ENCODE results near the gene ANKRD55. TPM values are rescaled to one million over a fixed set of nuclear protein-coding genes. Genes with fewer than 3 reads are reported as not detected.
A peak's percentile ranks its signal among the peaks of the same experiment; 100 is the strongest.
"Not testable (repeated sequence)": the region's sequence is repeated elsewhere in the genome, so short reads cannot be mapped to it uniquely, and the experiment has no call there.

The ANKRD55 gene
- total RNA-seq, 4 donors from 2014 or later = 0.17 to 0.37 (median 0.32) TPM; not detected in 1

DNA sequence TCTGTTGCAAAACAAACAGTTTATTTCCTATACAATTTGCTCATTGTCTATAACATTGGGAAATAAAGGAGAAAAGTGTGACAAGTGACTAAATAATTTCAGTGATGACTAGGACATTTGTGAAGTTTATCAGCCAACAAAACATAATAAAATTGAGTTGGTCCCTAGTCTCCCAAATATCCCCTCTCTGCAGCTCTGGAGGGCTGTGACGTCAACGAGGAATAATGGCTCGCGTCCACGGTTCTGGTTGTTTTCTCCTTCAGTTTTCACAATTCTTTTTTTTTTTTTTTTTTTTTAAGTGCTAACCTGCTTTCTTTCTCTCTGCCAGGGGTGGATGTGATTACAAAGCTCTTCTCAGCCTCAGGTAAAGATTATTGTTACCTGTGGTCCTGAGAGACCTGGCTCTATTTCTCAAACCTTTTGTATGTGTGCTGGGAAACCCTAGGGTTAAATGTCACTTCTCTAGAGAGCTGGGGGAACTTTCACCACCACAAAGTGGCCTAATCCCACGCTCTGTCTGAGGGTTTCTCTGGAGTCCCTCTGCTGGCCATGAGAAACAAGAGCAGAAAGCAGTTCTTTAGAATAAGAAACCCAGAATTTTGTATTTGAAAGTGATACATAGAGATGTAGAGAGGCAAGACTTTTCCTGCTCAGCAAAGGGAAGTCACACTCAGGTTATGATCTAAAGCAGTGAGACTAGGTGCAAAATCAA, 36.2 kb upstream of the ANKRD55 start:
- H3K4me3 ChIP-seq (ENCODE audit: low read depth, poor library complexity, severe bottlenecking) = no peak overlapping the region
- WGBS, 2 donors = 47 to 49% methylated on average over 6 of the region's 6 CpGs
- intact Hi-C loops (cut with DNase I; ENCODE audit: low total_unique reads) = no loop called here
- no peak for TF ChIP-seq POLR2A (IDR thresholded peaks at IDR 0.05)
- DNase-seq (ENCODE audit: low spot score in 2 of 2) = no peak

DNA sequence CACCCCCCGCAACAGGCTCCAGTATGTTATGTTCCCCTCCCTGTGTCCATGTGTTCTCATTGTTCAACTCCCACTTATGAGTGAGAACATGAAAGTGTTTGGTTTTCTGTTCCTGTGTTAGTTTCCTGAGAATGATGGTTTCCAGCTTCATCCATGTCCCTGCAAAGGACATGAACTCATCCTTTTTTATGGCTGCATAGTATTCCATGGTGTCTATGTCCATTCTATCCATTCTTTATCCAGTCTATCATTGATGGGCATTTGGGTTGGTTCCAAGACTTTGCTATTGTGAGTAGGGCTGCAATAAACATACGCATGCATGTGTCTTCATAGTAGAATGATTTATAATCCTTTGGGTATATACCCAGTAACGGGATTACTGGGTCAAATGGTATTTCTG, 35.6 kb upstream of the ANKRD55 start:
- DNase-seq (ENCODE audit: low spot score in 2 of 2); intact Hi-C loops (cut with DNase I; ENCODE audit: low total_unique reads); H3K4me3 ChIP-seq (ENCODE audit: low read depth, poor library complexity, severe bottlenecking): not testable (repeated sequence)
- 91 to 92% methylated on average over 3 of the region's 3 CpGs for WGBS, 2 donors

DNA sequence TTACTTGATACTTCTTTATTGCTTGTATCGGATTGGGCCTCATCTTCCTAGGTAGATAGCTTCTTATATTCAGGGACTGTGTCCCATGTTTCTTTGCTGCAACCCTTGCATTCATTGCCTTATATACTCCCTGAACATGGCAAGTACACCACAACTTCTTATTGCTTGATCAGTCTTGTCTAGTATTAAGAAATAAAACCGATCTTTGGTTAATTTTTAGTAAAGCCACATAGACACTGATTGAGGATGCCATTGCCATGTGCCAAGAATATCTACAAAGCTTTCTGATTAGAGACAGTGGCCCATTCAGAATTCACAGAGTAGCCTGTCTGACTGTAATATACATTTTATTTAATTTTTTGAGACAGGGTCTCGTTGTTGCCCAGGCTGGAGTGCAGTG, 34.7 kb upstream of the ANKRD55 start:
- 91 to 94% methylated on average over 3 of the region's 3 CpGs for WGBS, 2 donors
- no peak for DNase-seq (ENCODE audit: low spot score in 2 of 2)
- TF ChIP-seq POLR2A (IDR thresholded peaks at IDR 0.05) = no peak
- TF ChIP-seq, protein P1, sequence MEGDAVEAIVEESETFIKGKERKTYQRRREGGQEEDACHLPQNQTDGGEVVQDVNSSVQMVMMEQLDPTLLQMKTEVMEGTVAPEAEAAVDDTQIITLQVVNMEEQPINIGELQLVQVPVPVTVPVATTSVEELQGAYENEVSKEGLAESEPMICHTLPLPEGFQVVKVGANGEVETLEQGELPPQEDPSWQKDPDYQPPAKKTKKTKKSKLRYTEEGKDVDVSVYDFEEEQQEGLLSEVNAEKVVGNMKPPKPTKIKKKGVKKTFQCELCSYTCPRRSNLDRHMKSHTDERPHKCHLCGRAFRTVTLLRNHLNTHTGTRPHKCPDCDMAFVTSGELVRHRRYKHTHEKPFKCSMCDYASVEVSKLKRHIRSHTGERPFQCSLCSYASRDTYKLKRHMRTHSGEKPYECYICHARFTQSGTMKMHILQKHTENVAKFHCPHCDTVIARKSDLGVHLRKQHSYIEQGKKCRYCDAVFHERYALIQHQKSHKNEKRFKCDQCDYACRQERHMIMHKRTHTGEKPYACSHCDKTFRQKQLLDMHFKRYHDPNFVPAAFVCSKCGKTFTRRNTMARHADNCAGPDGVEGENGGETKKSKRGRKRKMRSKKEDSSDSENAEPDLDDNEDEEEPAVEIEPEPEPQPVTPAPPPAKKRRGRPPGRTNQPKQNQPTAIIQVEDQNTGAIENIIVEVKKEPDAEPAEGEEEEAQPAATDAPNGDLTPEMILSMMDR (IDR thresholded peaks at IDR 0.05) = no peak
- intact Hi-C loops (cut with DNase I; ENCODE audit: low total_unique reads) = no loop called here
- H3K4me3 ChIP-seq (ENCODE audit: low read depth, poor library complexity, severe bottlenecking) = no peak overlapping the region

DNA sequence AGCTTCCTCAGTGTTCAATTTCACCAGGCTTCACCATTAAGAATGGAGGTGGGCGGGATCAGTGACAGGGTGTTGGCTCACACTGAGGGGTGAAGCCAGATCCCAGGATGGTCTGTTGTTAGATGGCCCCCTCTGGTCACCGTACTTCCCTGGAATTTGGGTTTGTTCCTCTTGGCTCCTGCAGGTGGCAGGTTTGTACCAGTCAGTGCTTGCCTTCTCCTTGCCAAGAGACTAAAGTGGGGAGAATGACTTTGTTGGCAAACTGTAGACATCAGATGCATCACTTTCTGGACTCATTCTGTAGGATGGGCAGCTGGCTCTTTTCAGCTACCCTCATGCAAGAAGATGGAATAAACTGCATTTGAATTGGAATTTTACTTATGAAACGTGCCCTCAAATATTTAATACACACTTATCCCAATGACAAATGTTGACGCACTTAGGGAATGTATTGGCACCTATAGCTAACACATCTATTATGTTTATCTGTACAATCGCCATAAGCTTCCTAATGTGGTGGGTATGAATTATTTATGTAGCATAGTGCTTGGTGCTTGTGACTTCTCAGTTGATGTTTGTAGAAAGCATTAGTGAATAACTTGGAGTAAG, 31.4 kb upstream of the ANKRD55 start:
- intact Hi-C loops (cut with DNase I; ENCODE audit: low total_unique reads) = no loop called here
- no peak for DNase-seq (ENCODE audit: low spot score in 2 of 2)
- WGBS, 2 donors = 55 to 60% methylated on average over 5 of the region's 5 CpGs
- H3K4me3 ChIP-seq (ENCODE audit: low read depth, poor library complexity, severe bottlenecking) = no peak overlapping the region
- TF ChIP-seq, protein P1 (IDR thresholded peaks at IDR 0.05) = peak in 1 of 3 donors; percentile 51
- TF ChIP-seq POLR2A (IDR thresholded peaks at IDR 0.05) = no peak

DNA sequence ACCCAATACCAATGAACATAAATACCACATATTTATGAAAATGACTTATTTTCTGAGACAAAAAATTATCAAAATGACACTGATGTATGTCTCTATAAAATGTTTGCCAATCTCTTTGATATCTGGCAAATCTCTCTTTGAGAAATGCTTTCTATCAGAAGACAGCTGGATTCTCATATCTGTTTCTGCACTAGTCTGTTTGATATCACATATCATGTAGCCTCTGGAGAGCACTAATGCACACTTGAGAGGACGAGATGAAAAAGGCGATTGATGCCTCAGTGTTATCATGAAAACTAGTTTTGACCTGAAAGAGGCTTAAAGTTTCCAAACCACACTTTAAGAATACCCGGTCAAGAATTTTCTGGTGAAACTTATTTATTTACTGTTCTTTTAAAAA, 29.1 kb upstream of the ANKRD55 start:
- intact Hi-C loops (cut with DNase I; ENCODE audit: low total_unique reads) = no loop called here
- no peak for DNase-seq (ENCODE audit: low spot score in 2 of 2)
- H3K4me3 ChIP-seq (ENCODE audit: low read depth, poor library complexity, severe bottlenecking) = no peak overlapping the region
- 86 to 91% methylated on average over 3 of the region's 3 CpGs for WGBS, 2 donors
- TF ChIP-seq, protein P1 (IDR thresholded peaks at IDR 0.05) = no peak
- no peak for TF ChIP-seq POLR2A (IDR thresholded peaks at IDR 0.05)

DNA sequence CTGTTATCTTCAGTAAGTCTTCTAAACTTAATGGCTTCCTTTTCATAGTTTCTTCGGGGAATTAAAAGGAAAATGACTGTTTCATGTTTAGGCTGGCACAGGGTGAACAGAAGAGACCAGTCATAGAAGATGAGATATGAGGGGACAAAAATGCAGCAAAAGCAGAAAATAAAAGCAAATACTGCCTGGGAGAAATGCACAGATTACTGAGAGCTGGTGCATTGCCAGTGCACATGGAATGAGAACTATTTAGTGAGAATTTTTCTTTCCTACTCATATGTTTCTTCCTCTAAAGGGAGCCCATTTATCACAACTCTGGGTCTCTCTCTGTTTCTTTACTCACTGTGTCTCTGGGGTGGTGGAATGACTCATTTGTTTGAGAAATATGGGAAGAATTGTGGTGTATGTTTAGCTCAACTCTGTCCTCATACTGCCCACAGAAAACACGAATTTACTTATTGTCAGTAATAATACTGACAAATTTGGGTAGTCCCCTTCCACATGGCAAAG, 25.9 kb upstream of the ANKRD55 start:
- TF ChIP-seq, protein P1 (IDR thresholded peaks at IDR 0.05) = no peak
- no peak for TF ChIP-seq POLR2A (IDR thresholded peaks at IDR 0.05)
- no peak for DNase-seq (ENCODE audit: low spot score in 2 of 2)
- no peak overlapping the region for H3K4me3 ChIP-seq (ENCODE audit: low read depth, poor library complexity, severe bottlenecking)
- intact Hi-C loops (cut with DNase I; ENCODE audit: low total_unique reads) = no loop called here
- WGBS, 2 donors = 19 to 20% methylated on average over 2 of the region's 2 CpGs

DNA sequence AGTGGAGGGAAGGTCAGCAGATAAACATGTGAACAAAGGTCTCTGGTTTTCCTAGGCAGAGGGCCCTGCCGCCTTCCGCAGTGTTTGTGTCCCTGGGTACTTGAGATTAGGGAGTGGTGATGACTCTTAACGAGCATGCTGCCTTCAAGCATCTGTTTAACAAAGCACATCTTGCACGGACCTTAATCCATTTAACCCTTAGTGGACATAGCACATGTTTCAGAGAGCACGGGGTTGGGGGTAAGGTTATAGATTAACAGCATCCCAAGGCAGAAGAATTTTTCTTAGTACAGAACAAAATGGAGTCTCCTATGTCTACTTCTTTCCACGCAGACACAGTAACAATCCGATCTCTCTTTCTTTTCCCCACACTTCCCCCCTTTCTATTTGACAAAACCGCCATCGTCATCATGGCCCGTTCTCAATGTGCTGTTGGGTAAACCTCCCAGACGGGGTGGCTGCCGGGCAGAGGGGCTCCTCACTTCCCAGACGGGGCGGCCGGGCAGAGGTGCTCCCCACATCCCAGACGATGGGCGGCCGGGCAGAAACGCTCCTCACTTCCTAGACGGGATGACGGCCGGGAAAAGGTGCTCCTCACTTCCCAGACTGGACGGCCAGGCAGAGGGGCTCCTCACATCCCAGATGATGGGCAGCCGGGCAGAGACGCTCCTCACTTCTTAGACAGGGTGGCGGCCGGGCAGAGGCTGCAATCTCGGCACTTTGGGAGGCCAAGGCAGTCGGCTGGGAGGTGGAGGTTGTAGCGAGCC, 24.8 kb upstream of the ANKRD55 start:
- whole genome bisulfite sequencing, 2 donors = 89 to 93% methylated on average over 27 to 29 of the region's 30 CpGs
- H3K4me3 ChIP-seq (ENCODE audit: low read depth, poor library complexity, severe bottlenecking); intact Hi-C loops (cut with DNase I; ENCODE audit: low total_unique reads); DNase-seq (ENCODE audit: low spot score in 2 of 2): not testable (repeated sequence)

Data from lower leg skin (tissue), 4 donors.